Stomach smooth muscle (tissue), 2 donors: ENCODE measurements around the gene VNN1.
"Not testable (repeated sequence)": the region's sequence is repeated elsewhere in the genome, so short reads cannot be mapped to it uniquely, and the experiment has no call there.

Experiments used
- H3K27ac ChIP-seq: one replicate; pipeline ENCODE4 v1.7.0; 2013; ENCODE audit warnings: mild to moderate bottlenecking, low read length, inconsistent platforms
- H3K27me3 ChIP-seq, 2 donors: one replicate each; pipeline ENCODE4 v1.7.0; 2013; ENCODE audit warnings: low read length in 2 of 2; ENCODE audit not compliant: insufficient read depth in 2 of 2, control insufficient read depth in 1 of 2
- H3K36me3 ChIP-seq, 2 donors: one replicate each; pipeline ENCODE4 v1.7.0; 2013; ENCODE audit warnings: low read length in 2 of 2; ENCODE audit not compliant: control insufficient read depth in 2 of 2, insufficient read depth in 2 of 2
- H3K4me1 ChIP-seq: one replicate; pipeline ENCODE4 v1.7.0; 2013; ENCODE audit warnings: low read length; ENCODE audit not compliant: control insufficient read depth, insufficient read depth
- H3K4me3 ChIP-seq, 2 donors: one replicate each; pipeline ENCODE4 v1.7.0; 2013; ENCODE audit warnings: low read length in 2 of 2
- H3K9ac ChIP-seq, 2 donors: one replicate each; pipeline ENCODE4 v1.7.0; 2013; ENCODE audit warnings: low read length in 2 of 2, mild to moderate bottlenecking in 1 of 2
- H3K9me3 ChIP-seq, 2 donors: one replicate each; pipeline ENCODE4 v1.7.0; 2013; ENCODE audit warnings: low read length in 2 of 2; ENCODE audit not compliant: control insufficient read depth in 2 of 2
- donor health status: healthy.
- donor health status: Pancreatic carcinoma.

The VNN1 gene

GRCh38 chr6:132648828-132649227 is 65.0 kb downstream of the VNN1 start:
- Histone ChIP-seq H3K27me3 (no peaks in the 10 kb centered on the region), H3K9ac (no peak overlapping the region), H3K9me3 (no peaks in the 10 kb centered on the region), H3K36me3 (no peaks in the 10 kb centered on the region), H3K4me3 (no peak overlapping the region), H3K4me1 (no peaks in the 10 kb centered on the region), H3K27ac (no peak overlapping the region)

DNA sequence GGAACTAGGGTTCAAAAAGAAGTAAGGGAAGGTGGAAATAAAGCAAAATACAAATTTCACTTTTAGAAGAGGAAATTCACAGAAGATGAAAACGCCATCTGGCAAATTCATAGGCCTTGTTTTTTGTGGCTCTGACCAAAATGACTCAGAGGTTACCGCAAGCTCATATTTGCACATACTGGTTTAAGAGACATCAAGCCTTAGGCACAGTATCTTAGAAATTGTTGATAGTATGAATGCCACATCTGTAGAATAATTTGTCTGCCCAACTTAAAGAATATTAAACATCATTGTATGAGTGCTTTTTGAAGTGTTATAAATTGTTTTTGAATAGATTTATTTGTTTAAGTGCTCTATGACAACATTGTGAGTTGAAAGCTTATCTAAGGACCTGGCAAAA is 65.5 kb downstream of the VNN1 start:
- Histone ChIP-seq H3K27ac (no peak overlapping the region), H3K27me3 (no peaks in the 10 kb centered on the region), H3K4me3 (no peak overlapping the region), H3K9me3 (no peaks in the 10 kb centered on the region), H3K4me1 (no peaks in the 10 kb centered on the region), H3K9ac (no peak overlapping the region), H3K36me3 (no peaks in the 10 kb centered on the region)

- no peak overlapping the region for H3K4me3 ChIP-seq
- no peak overlapping the region for H3K27ac ChIP-seq
- H3K4me1 ChIP-seq, result no peaks in the 10 kb centered on the region
- H3K36me3 ChIP-seq, result no peaks in the 10 kb centered on the region
- H3K9ac ChIP-seq, result no peak overlapping the region
- H3K9me3 ChIP-seq, result no peaks in the 10 kb centered on the region
- H3K27me3 ChIP-seq, result no peaks in the 10 kb centered on the region
Measured at GRCh38 chr6:132643547-132643946, 70.3 kb downstream of the VNN1 start.

DNA sequence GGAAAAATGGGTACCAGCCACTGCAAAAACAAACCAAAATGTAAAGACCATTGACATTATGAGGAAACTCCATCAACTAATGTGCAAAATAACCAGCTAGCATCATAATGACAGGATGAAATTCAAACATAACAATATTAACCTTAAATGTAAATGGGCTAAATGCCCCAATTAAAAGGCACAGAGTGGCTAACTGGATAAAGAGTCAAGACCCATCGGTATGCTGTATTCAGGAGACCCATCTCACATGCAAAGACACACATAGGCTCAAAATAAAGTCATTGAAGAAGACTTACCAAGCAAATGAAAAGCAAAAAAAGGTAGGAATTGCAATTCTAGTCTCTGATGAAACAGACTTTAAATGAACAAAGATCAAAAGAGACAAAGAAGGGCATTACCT is 76.7 kb downstream of the VNN1 start:
- H3K9me3 ChIP-seq, H3K36me3 ChIP-seq, H3K4me1 ChIP-seq, H3K27ac ChIP-seq, H3K4me3 ChIP-seq, H3K9ac ChIP-seq, H3K27me3 ChIP-seq: not testable (repeated sequence)

DNA sequence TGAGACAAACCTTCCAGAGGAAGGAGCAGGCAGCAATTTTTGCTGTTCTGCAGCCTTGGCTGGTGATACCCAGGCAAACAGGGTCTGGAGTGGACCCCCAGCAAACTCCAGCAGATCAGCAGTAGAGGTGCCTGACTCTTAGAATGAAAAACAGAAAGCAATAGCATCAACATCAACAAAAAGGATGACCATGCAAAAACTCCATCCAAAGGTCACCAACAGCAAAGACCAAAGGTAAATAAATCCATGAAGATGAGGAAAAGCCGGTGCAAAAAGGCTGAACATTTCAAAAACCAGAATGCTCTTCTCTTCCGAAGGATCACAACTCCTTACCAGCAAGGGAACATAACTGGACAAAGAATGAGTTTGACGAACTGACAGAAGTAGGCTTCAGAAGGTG is 77.9 kb downstream of the VNN1 start:
- H3K9ac ChIP-seq, H3K9me3 ChIP-seq, H3K4me1 ChIP-seq, H3K27ac ChIP-seq, H3K4me3 ChIP-seq, H3K27me3 ChIP-seq, H3K36me3 ChIP-seq: not testable (repeated sequence)

DNA sequence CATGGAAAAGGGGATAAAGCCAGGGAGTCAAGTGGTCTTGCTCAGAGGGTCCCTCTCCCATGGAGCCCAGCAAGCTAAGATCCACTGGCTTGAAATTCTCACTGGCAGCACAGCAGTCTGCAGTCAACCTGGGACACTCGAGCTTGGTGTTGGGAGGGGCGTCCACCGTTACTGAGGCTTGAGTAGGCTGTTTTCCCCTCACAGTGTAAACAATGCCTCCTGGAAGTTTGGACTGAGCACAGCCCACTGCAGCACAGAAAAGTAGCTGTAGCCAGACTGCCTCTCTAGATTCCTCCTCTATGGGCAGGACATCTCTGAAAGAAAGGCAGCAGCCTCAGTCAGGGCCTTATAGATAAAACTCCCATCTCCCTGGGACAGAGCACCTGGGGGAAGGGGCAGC is 78.6 kb downstream of the VNN1 start:
- H3K36me3 ChIP-seq, H3K9ac ChIP-seq, H3K9me3 ChIP-seq, H3K27ac ChIP-seq, H3K4me3 ChIP-seq, H3K27me3 ChIP-seq, H3K4me1 ChIP-seq: not testable (repeated sequence)

DNA sequence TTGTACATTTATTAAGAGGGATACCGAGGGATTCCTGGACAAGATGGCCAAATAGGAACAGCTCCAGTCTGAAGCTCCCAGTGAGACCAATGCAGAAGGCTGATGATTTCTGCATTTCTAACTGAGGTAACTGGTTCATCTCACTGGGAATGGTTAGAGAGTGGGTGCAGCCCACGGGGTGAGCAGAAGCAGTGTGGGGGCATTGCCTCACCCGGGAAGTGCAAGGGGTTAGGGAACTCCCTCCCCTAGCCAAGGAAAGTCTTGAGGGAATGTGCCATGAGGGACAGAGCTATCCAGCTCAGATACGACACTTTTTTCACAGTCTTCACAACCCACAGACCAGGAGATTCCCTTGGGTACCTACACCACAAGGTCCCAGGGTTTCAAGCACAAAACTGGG is 79.1 kb downstream of the VNN1 start:
- Histone ChIP-seq H3K27me3 (peaks cover 0 to 4% of the 10 kb centered on the region in 2 donors), H3K9me3 (no peaks in the 10 kb centered on the region), H3K27ac (no peak overlapping the region)

GRCh38 chr6:132633362-132633761 is 80.5 kb downstream of the VNN1 start:
- no peaks in the 10 kb centered on the region for H3K4me1 ChIP-seq
- peaks cover 0 to 4% of the 10 kb centered on the region in 2 donors for H3K27me3 ChIP-seq
- no peak overlapping the region for H3K9ac ChIP-seq
- H3K4me3 ChIP-seq, result no peak overlapping the region
- no peaks in the 10 kb centered on the region for H3K36me3 ChIP-seq
- no peak overlapping the region for H3K27ac ChIP-seq
- H3K9me3 ChIP-seq, result no peaks in the 10 kb centered on the region

More for the DNA sequence above, 79.1 kb downstream of the VNN1 start:
- H3K4me3 ChIP-seq, result no peak overlapping the region
- no peaks in the 10 kb centered on the region for H3K4me1 ChIP-seq
- H3K9ac ChIP-seq, result no peak overlapping the region
- H3K36me3 ChIP-seq, result no peaks in the 10 kb centered on the region
